HG03342 (cell line): Measurements from ENCODE around the gene EYS.
"Not testable (repeated sequence)": the region's sequence is repeated elsewhere in the genome, so short reads cannot be mapped to it uniquely, and the experiment has no call there.

Experiments used
- ATAC-seq: cut with Tn5 transposase; IDR thresholded peaks from one replicate; pipeline ENCODE4 v1.9.1; 2021; ENCODE audit warnings: mild to moderate bottlenecking, moderate library complexity; ENCODE audit not compliant: unreplicated experiment

Gene EYS

GRCh38 chr6:65469650-65470049 lies 237.4 kb downstream of the EYS start:
- ATAC-seq, result no peak

GRCh38 chr6:65468307-65468706 lies 238.7 kb downstream of the EYS start:
- ATAC-seq, result no peak

GRCh38 chr6:65461121-65461520 lies 245.9 kb downstream of the EYS start:
- no peak for ATAC-seq

GRCh38 chr6:65452333-65452732 lies 254.7 kb downstream of the EYS start:
- no peak for ATAC-seq

GRCh38 chr6:65450451-65450850 lies 256.6 kb downstream of the EYS start:
- ATAC-seq, result no peak

GRCh38 chr6:65449926-65450325 lies 257.1 kb downstream of the EYS start:
- no peak for ATAC-seq

GRCh38 chr6:65448866-65449265 lies 258.2 kb downstream of the EYS start:
- ATAC-seq, result no peak

- ATAC-seq, result no peak
Observed at GRCh38 chr6:65436281-65436680, 270.7 kb downstream of the EYS start.

GRCh38 chr6:65416621-65417020 lies 290.4 kb downstream of the EYS start:
- no peak for ATAC-seq

- no peak for ATAC-seq
Observed at GRCh38 chr6:65410309-65410708, 296.7 kb downstream of the EYS start.

GRCh38 chr6:65402564-65402963 lies 304.5 kb downstream of the EYS start:
- ATAC-seq, result no peak

- no peak for ATAC-seq
Observed at GRCh38 chr6:65399355-65400084, 307.5 kb downstream of the EYS start.

GRCh38 chr6:65398851-65399250 lies 308.2 kb downstream of the EYS start:
- no peak for ATAC-seq

- ATAC-seq, result no peak
Observed at GRCh38 chr6:65350530-65350929, 356.5 kb downstream of the EYS start.

GRCh38 chr6:65302655-65303054 lies 404.4 kb downstream of the EYS start:
- ATAC-seq, result not testable (repeated sequence)

GRCh38 chr6:65299236-65299635 lies 407.8 kb downstream of the EYS start:
- ATAC-seq, result no peak

- no peak for ATAC-seq
Observed at GRCh38 chr6:65295812-65296211, 411.2 kb downstream of the EYS start.

GRCh38 chr6:65289491-65289890 lies 417.5 kb downstream of the EYS start:
- no peak for ATAC-seq

GRCh38 chr6:65285275-65285674 lies 421.8 kb downstream of the EYS start:
- no peak for ATAC-seq

- ATAC-seq, result no peak
Observed at GRCh38 chr6:65280060-65280459, 427.0 kb downstream of the EYS start.

- ATAC-seq, result no peak
Observed at GRCh38 chr6:65262241-65262640, 444.8 kb downstream of the EYS start.

GRCh38 chr6:65259982-65260381 lies 447.0 kb downstream of the EYS start:
- ATAC-seq, result no peak

GRCh38 chr6:65259059-65259458 lies 448.0 kb downstream of the EYS start:
- no peak for ATAC-seq
